Gastroesophageal sphincter (tissue), 4 donors: ENCODE data around the gene IGFBP2. TPM values are rescaled to one million over a fixed set of nuclear protein-coding genes. Genes with fewer than 3 reads are reported as not detected.

Source experiments
- ATAC-seq: fragments of 150-250 bp; one replicate; pipeline ENCODE4 v1.9.1; 2016; ENCODE audit warnings: mild to moderate bottlenecking, moderate library complexity
- H3K27ac ChIP-seq, 4 donors: fragments of 200-600 bp; sonication (generic) in 3 of 4; 1 replicate in 3 of 4; 2 replicates in 1 of 4; pipeline ENCODE4 v1.5.1; 2016 to 2019
- H3K27me3 ChIP-seq: fragments of 200-600 bp; sonication (generic); one replicate; pipeline ENCODE4 v1.5.1; 2019
- H3K36me3 ChIP-seq, 2 donors: fragments of 200-600 bp; sonication (generic); one replicate each; pipeline ENCODE4 v1.5.1; 2019; ENCODE audit warnings: control low read depth in 1 of 2
- H3K4me1 ChIP-seq, 3 donors: fragments of 200-600 bp; sonication (generic); 1 replicate in 2 of 3; 2 replicates in 1 of 3; pipeline ENCODE4 v1.5.1; 2016 to 2019; ENCODE audit warnings: control low read depth in 2 of 3
- H3K4me3 ChIP-seq, 2 donors: fragments of 200-600 bp; sonication (generic); one replicate each; pipeline ENCODE4 v1.5.1; 2019; ENCODE audit warnings: mild to moderate bottlenecking in 1 of 2, moderate library complexity in 1 of 2
- H3K9me3 ChIP-seq, 3 donors: fragments of 200-600 bp; sonication (generic); one replicate each; pipeline ENCODE4 v1.5.1; 2017 to 2019; ENCODE audit warnings: control low read depth in 2 of 3
- CTCF ChIP-seq, 4 experiments: fragments of 200-600 bp in 2 of 4; fragments of 450-650 bp in 2 of 4; sonication (generic) in 1 of 4; IDR thresholded peaks; one replicate each; pipeline ENCODE4 v1.5.1; 2017 to 2019; ENCODE audit warnings: antibody characterized with exemption in 4 of 4, mild to moderate bottlenecking in 2 of 4, moderate library complexity in 2 of 4
- EP300 ChIP-seq: sonication (generic); formaldehyde crosslinking; IDR thresholded peaks from one replicate; pipeline ENCODE4 v1.6.1; 2017; ENCODE audit warnings: antibody characterized with exemption, mild to moderate bottlenecking
- POLR2A ChIP-seq, 2 donors: fragments of 450-650 bp; IDR thresholded peaks; one replicate each; pipeline ENCODE4 v1.6.1; 2017; ENCODE audit warnings: antibody characterized with exemption in 2 of 2, mild to moderate bottlenecking in 2 of 2, moderate library complexity in 1 of 2
- POLR2AphosphoS5 ChIP-seq: sonication (generic); formaldehyde crosslinking; IDR thresholded peaks from one replicate; pipeline ENCODE4 v1.6.1; 2017; ENCODE audit warnings: antibody characterized with exemption
- WGBS, 2 donors: methylation state at CpG; one replicate each; pipeline ENCODE4 v1.1.5; 2018; ENCODE audit warnings: low coverage in 1 of 2; 5-methylcytosine and 5-hydroxymethylcytosine counted together
- total RNA-seq, 4 donors: library from RNA; depleted of rRNA; stranded (reverse); fragments of >200 nt; gene quantifications; one replicate each; pipeline ENCODE4 v1.1.0, GENCODE V29; 2016

IGFBP2 gene
- total RNA-seq, 4 donors from 2014 or later: 137 to 449 (median 301) TPM

DNA sequence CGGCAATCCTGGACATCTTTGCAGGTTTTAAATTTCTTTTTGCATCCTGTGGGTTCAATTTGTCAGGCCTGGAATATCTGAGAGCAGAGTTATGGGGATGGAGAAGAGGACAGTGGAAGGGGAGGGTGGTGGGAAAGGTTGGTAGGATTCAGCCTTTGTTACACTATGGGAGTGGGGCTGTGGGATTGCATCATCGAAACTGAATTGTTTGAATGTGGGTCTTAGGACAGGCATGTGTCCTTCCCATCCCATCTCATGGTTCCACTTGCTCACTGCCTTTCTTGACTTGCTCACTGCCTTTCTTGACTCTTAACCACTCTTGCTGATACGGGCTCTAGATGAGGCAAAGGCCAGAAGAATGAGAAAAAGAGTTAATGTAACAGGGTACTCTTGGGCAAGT, 12.9 kb downstream of the IGFBP2 start:
- 83 to 100% methylated on average over 1 to 3 of the region's 3 CpGs for WGBS, 2 donors
- Histone ChIP-seq H3K9me3 (no peaks in the 10 kb centered on the region), H3K27ac (no peak overlapping the region), H3K36me3 (no peaks in the 10 kb centered on the region), H3K4me1 (peaks cover 6 to 81% (median 18%) of the 10 kb centered on the region in 3 donors), H3K27me3 (no peaks in the 10 kb centered on the region), H3K4me3 (no peak overlapping the region)
- TF ChIP-seq POLR2A (IDR thresholded peaks at IDR 0.05): no peak
- no peak for TF ChIP-seq POLR2AphosphoS5
- no peak for TF ChIP-seq CTCF (IDR thresholded peaks at IDR 0.05)
- no peak for TF ChIP-seq EP300
- ATAC-seq: no peak

DNA sequence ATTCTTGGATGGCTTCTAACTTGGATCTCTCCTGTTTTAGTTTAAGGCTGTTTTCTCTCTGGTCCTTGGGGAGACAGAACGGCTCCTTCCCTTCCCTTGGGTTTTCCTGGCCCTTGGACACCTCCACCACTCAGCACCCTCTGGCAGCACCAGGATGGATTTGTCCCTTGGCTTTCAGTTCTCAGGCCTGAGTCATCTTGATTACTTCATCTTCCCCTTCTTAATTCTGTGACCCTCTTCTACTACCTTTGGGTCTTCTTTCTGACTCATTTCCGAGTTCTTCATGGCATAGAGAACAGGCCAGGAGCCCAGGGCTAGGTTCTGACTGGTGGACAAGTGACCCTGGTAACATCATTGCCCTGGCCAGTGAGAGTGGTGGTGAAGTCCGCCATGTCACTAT, 14.9 kb downstream of the IGFBP2 start:
- H3K9me3 ChIP-seq: no peaks in the 10 kb centered on the region
- H3K27ac ChIP-seq: peak overlapping the region; percentile 52 to 70 (median 69)
- peaks cover 6 to 94% (median 18%) of the 10 kb centered on the region in 3 donors for H3K4me1 ChIP-seq
- H3K27me3 ChIP-seq: no peaks in the 10 kb centered on the region
- TF ChIP-seq EP300 (no peak), CTCF (IDR thresholded peaks at IDR 0.05) (no peak), POLR2AphosphoS5 (peak; percentile 62), POLR2A (IDR thresholded peaks at IDR 0.05) (no peak)
- H3K4me3 ChIP-seq: no peak overlapping the region
- ATAC-seq: peak; percentile 78
- 47 to 51% methylated on average over 2 to 3 of the region's 3 CpGs for WGBS, 2 donors
- H3K36me3 ChIP-seq: no peaks in the 10 kb centered on the region

DNA sequence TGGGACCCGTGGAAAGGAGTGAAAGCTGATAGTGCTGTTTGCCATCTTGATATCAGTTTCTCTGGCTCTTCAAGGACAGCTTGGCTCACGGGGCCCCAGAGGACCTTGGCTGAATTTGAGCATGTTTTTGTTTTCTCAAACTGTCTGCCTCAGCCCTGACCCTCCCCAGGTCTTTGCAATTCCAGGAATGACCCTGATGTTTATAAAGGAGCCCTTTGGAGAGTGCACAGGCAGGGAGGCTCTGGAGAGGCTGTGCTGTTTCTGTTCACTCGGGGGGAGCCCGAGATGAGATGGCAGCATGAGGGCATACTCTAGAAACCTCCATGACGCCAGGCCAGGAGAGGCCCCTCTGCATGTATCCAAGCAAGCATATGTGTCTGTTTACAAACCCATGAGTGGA, 16.4 kb downstream of the IGFBP2 start:
- Histone ChIP-seq H3K4me1 (peaks cover 6 to 94% (median 8%) of the 10 kb centered on the region in 3 donors), H3K27me3 (no peaks in the 10 kb centered on the region), H3K36me3 (no peaks in the 10 kb centered on the region), H3K4me3 (no peak overlapping the region), H3K9me3 (no peaks in the 10 kb centered on the region), H3K27ac (peak overlapping the region in 3 of 4 donors; percentile 18 to 70 (median 34))
- 18% methylated on average over 2 of the region's 5 CpGs; no CpG with 5 or more reads in 1 of the 2 donors for WGBS, 2 donors
- no peak for ATAC-seq
- TF ChIP-seq POLR2AphosphoS5 (no peak), POLR2A (IDR thresholded peaks at IDR 0.05) (no peak), EP300 (no peak), CTCF (IDR thresholded peaks at IDR 0.05) (no peak)

GRCh38 chr2:216650626-216651257, 17.5 kb downstream of the IGFBP2 start:
- H3K4me1 ChIP-seq: peaks cover under 1 to 87% (median 6%) of the 10 kb centered on the region in 3 donors
- TF ChIP-seq EP300 (no peak), POLR2AphosphoS5 (no peak), POLR2A (IDR thresholded peaks at IDR 0.05) (no peak)
- 63 to 74% methylated on average over 3 of the region's 3 CpGs for WGBS, 2 donors
- no peaks in the 10 kb centered on the region for H3K27me3 ChIP-seq
- no peak overlapping the region for H3K4me3 ChIP-seq
- H3K27ac ChIP-seq: peak overlapping the region; percentile 49 to 70 (median 58)
- no peaks in the 10 kb centered on the region for H3K9me3 ChIP-seq
- ATAC-seq: no peak
- H3K36me3 ChIP-seq: no peaks in the 10 kb centered on the region

GRCh38 chr2:216651351-216651881, 18.2 kb downstream of the IGFBP2 start:
- no peak for ATAC-seq
- no peaks in the 10 kb centered on the region for H3K9me3 ChIP-seq
- 37 to 67% methylated on average over 3 to 6 of the region's 6 CpGs for WGBS, 2 donors
- H3K27ac ChIP-seq: peak overlapping the region; percentile 49 to 70 (median 58)
- no peak for TF ChIP-seq POLR2A (IDR thresholded peaks at IDR 0.05)
- TF ChIP-seq POLR2AphosphoS5: peak; percentile 67
- H3K36me3 ChIP-seq: no peaks in the 10 kb centered on the region
- H3K4me1 ChIP-seq: peaks cover 0 to 86% (median 6%) of the 10 kb centered on the region in 3 donors
- H3K27me3 ChIP-seq: no peaks in the 10 kb centered on the region
- H3K4me3 ChIP-seq: no peak overlapping the region

GRCh38 chr2:216652566-216652965, 19.3 kb downstream of the IGFBP2 start:
- Histone ChIP-seq H3K4me1 (peaks cover 0 to 88% (median 10%) of the 10 kb centered on the region in 3 donors), H3K27ac (peak overlapping the region in 2 of 4 donors; percentile 10 to 70), H3K36me3 (no peaks in the 10 kb centered on the region), H3K4me3 (no peak overlapping the region), H3K9me3 (no peaks in the 10 kb centered on the region), H3K27me3 (no peaks in the 10 kb centered on the region)
- 10 to 24% methylated on average over 2 to 4 of the region's 4 CpGs for WGBS, 2 donors
- TF ChIP-seq POLR2AphosphoS5: peak; percentile 32
- TF ChIP-seq CTCF (IDR thresholded peaks at IDR 0.05): no peak
- no peak for TF ChIP-seq EP300
- no peak for TF ChIP-seq POLR2A (IDR thresholded peaks at IDR 0.05)
- ATAC-seq: no peak
